Activated T-helper 1 cell treated with anti-CD3 and anti-CD28 coated beads, Interleukin-12 subunit alpha, Interleukin-12 subunit beta, Interleukin-2, Interleukin-4 antibody, amounts not matched to agents 30 ng/mL and 10 ng/mL and 1 ng/mL, durations not matched to agents 14 hours and 24 hours and 36 hours (primary cell): ENCODE measurements around the gene PDE8B. TPM values are rescaled to one million over a fixed set of nuclear protein-coding genes. Genes with fewer than 3 reads are reported as not detected.
A peak's percentile ranks its signal among the peaks of the same experiment; 100 is the strongest.

ENCODE experiments used
- DNase-seq: peaks from one replicate; pipeline ENCODE4 v3.0.0; 2021; ENCODE audit warnings: low spot score
- H3K27ac Mint-ChIP-seq: one replicate; pipeline ENCODE4 v1.8.0; 2021; ENCODE audit warnings: mild to moderate bottlenecking, mixed read lengths
- H3K27me3 Mint-ChIP-seq: one replicate; pipeline ENCODE4 v1.8.0; 2022; ENCODE audit warnings: mild to moderate bottlenecking, moderate library complexity, mixed read lengths; ENCODE audit not compliant: insufficient read depth
- H3K36me3 Mint-ChIP-seq: one replicate; pipeline ENCODE4 v1.8.0; 2021; ENCODE audit warnings: low read depth, mixed read lengths
- H3K4me1 Mint-ChIP-seq: one replicate; pipeline ENCODE4 v1.8.0; 2021; ENCODE audit warnings: low read depth, mixed read lengths
- H3K4me3 Mint-ChIP-seq: one replicate; pipeline ENCODE4 v1.8.0; 2021; ENCODE audit warnings: mild to moderate bottlenecking, moderate library complexity, mixed read lengths
- H3K9me3 Mint-ChIP-seq: one replicate; pipeline ENCODE4 v1.8.0; 2021; ENCODE audit warnings: mixed read lengths
- intact Hi-C: fragments of 100-400 bp; cut with micrococcal nuclease; formaldehyde crosslinking; loops from one replicate; pipeline ENCODE4 v1.15.1; 2024
- total RNA-seq: library from RNA; stranded (reverse); gene quantifications from 2 replicates; pipeline ENCODE4 v1.2.3, GENCODE V29; 2022

Gene PDE8B
- total RNA-seq, 1 donor from 2014 or later = 0.16 TPM

DNA sequence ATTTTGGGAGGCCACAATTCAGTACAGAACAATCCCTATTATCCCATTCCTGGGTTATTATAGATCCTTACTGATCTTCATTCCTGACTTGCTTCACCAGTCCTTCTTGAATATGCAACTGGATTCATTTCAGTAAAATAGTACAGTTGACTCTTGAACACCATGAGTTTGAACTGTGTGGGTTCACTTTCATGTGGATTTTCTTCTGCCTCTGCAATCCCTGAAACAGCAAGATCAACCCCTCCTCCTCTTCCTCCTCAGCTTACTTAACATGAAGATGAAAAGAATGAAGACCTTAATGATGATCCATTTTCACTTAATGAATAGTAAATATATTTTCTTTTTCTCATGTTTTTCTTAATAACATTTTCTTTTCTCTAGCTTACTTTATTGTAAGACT is 8.3 kb upstream of the PDE8B start:
- H3K9me3 Mint-ChIP-seq = peaks cover 14% of the 10 kb centered on the region
- H3K4me1 Mint-ChIP-seq = no peaks in the 10 kb centered on the region
- no peak for DNase-seq
- H3K27me3 Mint-ChIP-seq = peaks cover 12% of the 10 kb centered on the region
- no peak overlapping the region for H3K4me3 Mint-ChIP-seq
- H3K27ac Mint-ChIP-seq = no peak overlapping the region
- no peaks in the 10 kb centered on the region for H3K36me3 Mint-ChIP-seq
- intact Hi-C loops = no loop called here

DNA sequence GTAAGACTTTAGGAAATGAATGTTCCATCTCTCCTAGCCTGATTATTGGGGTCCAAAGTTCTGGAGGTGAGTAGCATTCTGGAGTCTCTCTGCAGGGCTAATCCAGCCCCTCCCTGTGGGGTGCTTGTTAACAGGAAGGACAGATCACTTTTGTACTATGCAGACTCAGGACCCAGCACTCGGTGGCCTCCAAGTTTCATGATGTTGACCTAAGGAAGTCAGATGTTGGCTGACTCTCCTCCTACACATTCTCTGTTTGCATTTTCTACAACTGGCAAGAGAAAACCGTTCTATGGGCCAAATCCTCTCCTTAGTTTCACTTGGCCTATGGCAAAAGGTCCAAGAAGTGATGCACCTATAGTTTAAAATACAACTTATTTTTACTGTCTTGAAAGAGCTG is 5.5 kb upstream of the PDE8B start:
- Mint-ChIP-seq H3K27me3 (peaks cover 25% of the 10 kb centered on the region), H3K27ac (no peak overlapping the region), H3K4me3 (no peak overlapping the region), H3K9me3 (no peaks in the 10 kb centered on the region), H3K4me1 (no peaks in the 10 kb centered on the region), H3K36me3 (peaks cover 5% of the 10 kb centered on the region)
- intact Hi-C loops = no loop called here
- DNase-seq = no peak

DNA sequence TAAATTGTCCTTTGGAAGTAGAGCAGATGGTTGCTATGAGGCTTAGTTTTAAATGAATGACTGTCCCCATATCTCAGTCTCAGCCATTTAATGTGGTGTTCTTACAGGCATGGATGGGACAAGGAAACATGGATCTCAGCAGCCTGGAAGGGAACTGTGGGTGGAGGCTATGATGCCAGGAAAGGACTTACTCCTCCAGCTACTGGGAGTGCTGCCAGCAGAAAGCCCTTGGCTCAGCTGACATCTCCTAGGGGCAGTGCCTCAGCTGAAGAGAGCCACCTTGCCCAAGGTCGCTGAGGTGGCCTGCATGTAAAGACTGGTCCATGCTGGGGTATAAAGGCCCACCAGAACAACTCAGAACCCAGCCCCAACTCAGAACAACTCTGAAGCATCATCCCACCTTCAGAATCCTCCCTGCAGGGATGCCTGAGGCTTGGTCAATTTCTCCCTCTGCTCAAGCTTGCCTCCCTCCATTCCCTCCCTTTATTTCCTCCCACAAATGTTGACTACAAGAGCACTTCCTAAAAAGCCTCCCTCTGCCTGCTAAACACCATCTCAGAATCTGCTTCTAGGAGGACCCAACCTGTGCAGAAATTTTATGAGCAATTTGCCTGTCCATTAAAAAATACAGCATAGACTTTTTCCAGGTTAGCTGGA is 1.8 kb upstream of the PDE8B start:
- Mint-ChIP-seq H3K36me3 (peaks cover 7% of the 10 kb centered on the region), H3K27ac (no peak overlapping the region), H3K4me1 (peaks cover 6% of the 10 kb centered on the region), H3K27me3 (peaks cover 50% of the 10 kb centered on the region), H3K9me3 (no peaks in the 10 kb centered on the region), H3K4me3 (peak overlapping the region; percentile 83)
- DNase-seq = no peak
- intact Hi-C loops = no loop called here

GRCh38 chr5:77209495-77210090 is 887 bp upstream of the PDE8B start:
- H3K4me3 Mint-ChIP-seq = peak overlapping the region; percentile 83
- no peaks in the 10 kb centered on the region for H3K9me3 Mint-ChIP-seq
- intact Hi-C loops = no loop called here
- H3K27ac Mint-ChIP-seq = no peak overlapping the region
- DNase-seq = no peak
- peaks cover 6% of the 10 kb centered on the region for H3K4me1 Mint-ChIP-seq
- H3K27me3 Mint-ChIP-seq = peaks cover 59% of the 10 kb centered on the region
- H3K36me3 Mint-ChIP-seq = peaks cover 7% of the 10 kb centered on the region

DNA sequence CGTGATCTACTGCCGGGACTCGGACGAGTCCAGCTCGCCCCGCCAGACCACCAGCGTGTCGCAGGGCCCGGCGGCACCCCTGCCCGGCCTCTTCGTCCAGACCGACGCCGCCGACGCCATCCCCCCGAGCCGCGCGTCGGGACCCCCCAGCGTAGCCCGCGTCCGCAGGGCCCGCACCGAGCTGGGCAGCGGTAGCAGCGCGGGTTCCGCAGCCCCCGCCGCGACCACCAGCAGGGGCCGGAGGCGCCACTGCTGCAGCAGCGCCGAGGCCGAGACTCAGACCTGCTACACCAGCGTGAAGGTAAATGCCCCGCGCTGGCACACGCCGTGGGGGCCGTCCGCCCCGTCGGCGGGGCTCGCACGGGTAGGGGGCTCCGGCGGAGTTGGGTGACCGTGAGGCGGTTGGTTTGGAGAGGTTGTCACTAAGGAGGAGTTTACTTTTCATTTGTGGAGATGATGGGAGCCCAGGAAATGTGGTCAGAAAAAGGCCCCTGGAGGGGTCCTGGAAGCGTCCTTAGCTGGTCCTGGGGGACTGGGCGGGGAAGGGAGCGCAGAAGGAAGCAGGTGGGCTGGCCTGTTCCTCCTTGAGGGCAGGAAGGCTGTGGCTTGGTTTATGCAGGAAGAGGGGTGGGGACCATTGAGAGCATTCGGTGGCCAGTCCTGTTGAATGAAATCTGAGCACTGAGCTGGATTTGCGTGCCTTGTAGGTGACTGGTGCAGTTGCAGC is 647 bp downstream of the PDE8B start:
- intact Hi-C loops = no loop called here
- H3K4me3 Mint-ChIP-seq = peak overlapping the region; percentile 61
- peaks cover 6% of the 10 kb centered on the region for H3K4me1 Mint-ChIP-seq
- H3K27me3 Mint-ChIP-seq = peaks cover 62% of the 10 kb centered on the region
- no peak for DNase-seq
- peaks cover 7% of the 10 kb centered on the region for H3K36me3 Mint-ChIP-seq
- no peaks in the 10 kb centered on the region for H3K9me3 Mint-ChIP-seq
- H3K27ac Mint-ChIP-seq = no peak overlapping the region

- intact Hi-C loops = no loop called here
These were observed 1.2 kb downstream of the PDE8B start for GRCh38 chr5:77211691-77212047.

DNA sequence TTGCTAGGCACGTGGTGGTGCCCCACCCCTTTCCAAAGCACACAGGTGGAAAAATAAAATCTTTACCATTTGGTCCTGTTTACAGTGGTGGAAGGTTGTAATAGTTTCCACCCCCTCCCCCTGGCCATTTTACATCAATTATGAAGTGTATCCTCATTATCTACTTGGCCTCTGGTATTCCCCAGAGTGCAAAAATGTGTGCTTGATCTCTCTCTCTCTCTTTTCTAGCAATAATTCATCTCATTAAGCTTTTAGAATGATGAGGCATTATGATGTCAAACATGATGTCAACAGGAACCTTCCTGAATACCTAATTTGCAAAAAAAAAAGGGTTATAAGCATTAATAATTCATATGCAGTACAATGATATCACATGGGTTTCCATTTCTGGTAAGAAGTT is 3.1 kb downstream of the PDE8B start:
- Mint-ChIP-seq H3K27ac (no peak overlapping the region), H3K4me1 (peaks cover 6% of the 10 kb centered on the region), H3K27me3 (peaks cover 65% of the 10 kb centered on the region), H3K36me3 (peaks cover 7% of the 10 kb centered on the region), H3K9me3 (no peaks in the 10 kb centered on the region), H3K4me3 (no peak overlapping the region)
- intact Hi-C loops = no loop called here
- DNase-seq = no peak

More at GRCh38 chr5:77211691-77212047, 1.2 kb downstream of the PDE8B start:
- peak overlapping the region; percentile 61 for H3K4me3 Mint-ChIP-seq
- H3K9me3 Mint-ChIP-seq = no peaks in the 10 kb centered on the region
- no peak for DNase-seq
- H3K27ac Mint-ChIP-seq = no peak overlapping the region
- H3K4me1 Mint-ChIP-seq = peaks cover 6% of the 10 kb centered on the region
- peaks cover 60% of the 10 kb centered on the region for H3K27me3 Mint-ChIP-seq
- H3K36me3 Mint-ChIP-seq = peaks cover 7% of the 10 kb centered on the region

DNA sequence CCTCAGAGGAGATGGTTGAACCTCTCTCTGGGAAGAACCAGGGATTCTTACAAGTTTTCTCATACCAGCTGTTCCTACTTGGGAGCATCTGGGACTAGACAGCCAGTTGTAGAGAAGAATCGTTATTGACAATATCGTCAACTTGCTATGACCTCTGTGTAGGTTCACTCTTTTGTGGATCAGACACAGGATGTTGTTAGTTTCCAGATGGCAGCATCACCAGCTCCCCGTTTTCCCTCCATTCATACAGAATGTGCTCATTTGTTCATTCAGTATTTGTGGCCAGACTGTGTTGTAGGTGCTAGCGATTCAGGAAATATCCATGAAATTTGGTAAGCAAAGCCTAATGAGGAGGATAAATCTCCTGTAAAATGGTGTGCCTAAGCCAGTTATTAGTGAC is 3.7 kb downstream of the PDE8B start:
- peaks cover 6% of the 10 kb centered on the region for H3K4me1 Mint-ChIP-seq
- H3K36me3 Mint-ChIP-seq = peaks cover 7% of the 10 kb centered on the region

DNA sequence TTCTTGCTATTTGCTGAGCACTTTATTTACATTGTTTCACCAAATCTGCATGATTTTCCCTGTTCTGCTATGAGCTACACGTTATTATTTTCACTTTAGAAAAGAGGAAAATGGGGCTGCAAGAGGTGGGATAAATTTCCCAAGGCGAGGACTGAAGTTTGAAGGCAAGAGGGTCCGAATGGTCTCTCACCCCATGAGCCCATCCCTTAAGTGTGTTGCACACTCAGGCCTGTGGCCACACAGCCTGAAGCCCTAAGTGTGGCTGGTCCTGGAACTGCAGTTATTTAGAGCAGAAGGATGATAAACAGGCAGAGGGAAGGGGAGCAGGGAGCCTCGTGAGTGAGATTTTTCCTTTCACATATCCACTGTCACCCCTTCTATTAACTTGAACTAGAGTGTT is 7.8 kb downstream of the PDE8B start:
- no peak for DNase-seq
- H3K27ac Mint-ChIP-seq = no peak overlapping the region
- no peaks in the 10 kb centered on the region for H3K36me3 Mint-ChIP-seq
- H3K27me3 Mint-ChIP-seq = peaks cover 33% of the 10 kb centered on the region
- intact Hi-C loops = no loop called here
- H3K4me1 Mint-ChIP-seq = no peaks in the 10 kb centered on the region
- H3K4me3 Mint-ChIP-seq = no peak overlapping the region
- H3K9me3 Mint-ChIP-seq = no peaks in the 10 kb centered on the region

More for the DNA sequence above, 3.7 kb downstream of the PDE8B start:
- Mint-ChIP-seq H3K9me3 (no peaks in the 10 kb centered on the region), H3K27me3 (peaks cover 59% of the 10 kb centered on the region), H3K4me3 (no peak overlapping the region), H3K27ac (no peak overlapping the region)
- no peak for DNase-seq
- intact Hi-C loops = no loop called here

- Mint-ChIP-seq H3K4me1 (no peaks in the 10 kb centered on the region), H3K27ac (no peak overlapping the region), H3K4me3 (no peak overlapping the region), H3K27me3 (peaks cover 25% of the 10 kb centered on the region), H3K36me3 (no peaks in the 10 kb centered on the region), H3K9me3 (no peaks in the 10 kb centered on the region)
- intact Hi-C loops = no loop called here
- no peak for DNase-seq
These were observed 10.6 kb downstream of the PDE8B start for GRCh38 chr5:77221115-77221514.

- intact Hi-C loops = no loop called here
These were observed 12.2 kb downstream of the PDE8B start for GRCh38 chr5:77222722-77223121.

GRCh38 chr5:77223653-77224052 is 13.2 kb downstream of the PDE8B start:
- no peaks in the 10 kb centered on the region for H3K36me3 Mint-ChIP-seq
- intact Hi-C loops = no loop called here
- H3K4me3 Mint-ChIP-seq = no peak overlapping the region
- H3K9me3 Mint-ChIP-seq = no peaks in the 10 kb centered on the region
- peaks cover 14% of the 10 kb centered on the region for H3K27me3 Mint-ChIP-seq
- no peaks in the 10 kb centered on the region for H3K4me1 Mint-ChIP-seq
- no peak for DNase-seq
- H3K27ac Mint-ChIP-seq = no peak overlapping the region

More at GRCh38 chr5:77222722-77223121, 12.2 kb downstream of the PDE8B start:
- peaks cover 20% of the 10 kb centered on the region for H3K27me3 Mint-ChIP-seq
- H3K4me3 Mint-ChIP-seq = no peak overlapping the region
- no peaks in the 10 kb centered on the region for H3K4me1 Mint-ChIP-seq
- no peaks in the 10 kb centered on the region for H3K9me3 Mint-ChIP-seq
- H3K36me3 Mint-ChIP-seq = no peaks in the 10 kb centered on the region
- DNase-seq = no peak
- no peak overlapping the region for H3K27ac Mint-ChIP-seq

GRCh38 chr5:77224672-77225355 is 14.3 kb downstream of the PDE8B start:
- no peak overlapping the region for H3K4me3 Mint-ChIP-seq
- intact Hi-C loops = no loop called here
- H3K36me3 Mint-ChIP-seq = no peaks in the 10 kb centered on the region
- H3K27ac Mint-ChIP-seq = no peak overlapping the region
- H3K27me3 Mint-ChIP-seq = peaks cover 14% of the 10 kb centered on the region
- DNase-seq = no peak
- H3K9me3 Mint-ChIP-seq = peaks cover 4% of the 10 kb centered on the region
- no peaks in the 10 kb centered on the region for H3K4me1 Mint-ChIP-seq
